Left ventricle myocardium superior (tissue), 1 donor: ENCODE measurements around the gene GABPB2. TPM values are rescaled to one million over a fixed set of nuclear protein-coding genes. Genes with fewer than 3 reads are reported as not detected.
"Not testable (repeated sequence)": the region's sequence is repeated elsewhere in the genome, so short reads cannot be mapped to it uniquely, and the experiment has no call there.

Experiments used
- ATAC-seq: fragments of 200-7000 bp; cut with Tn5 transposase; one replicate; pipeline ENCODE4 v1.9.1; 2020; ENCODE audit warnings: mild to moderate bottlenecking, moderate library complexity
- DNase-seq: peaks from one replicate; pipeline ENCODE4 v3.0.0-alpha.2; 2020
- intact Hi-C: fragments of 100-400 bp; cut with micrococcal nuclease; formaldehyde crosslinking; loops from one replicate; pipeline ENCODE4 v1.11.0; 2022
- total RNA-seq: library from RNA; stranded (reverse); fragmentation: NEBNext Ultra II Directional; extraction: Animal tissue kit (Norgen Biotek cat#: 25700); gene quantifications from one replicate; pipeline ENCODE4 v1.2.1, GENCODE V29; 2021
- donor health status: DM: no; HTN: yes; CAD: no; lungs with severe emphysema.

Gene GABPB2
- total RNA-seq, 1 donor from 2014 or later: 9.8 TPM

GRCh38 chr1:151058692-151059091 is 11.9 kb upstream of the GABPB2 start:
- ATAC-seq (peak; percentile 3), DNase-seq (no peak)
- intact Hi-C loops: no loop called here

GRCh38 chr1:151059109-151060006 is 11.2 kb upstream of the GABPB2 start, which contains the start of gene CDC42SE1:
TSS of gene CDC42SE1 (minus strand) at chr1:151059622. CDS start at chr1:151055730, 3,892 bp downstream.
- intact Hi-C loops: no loop called here
- peak; percentile 93 for DNase-seq
- ATAC-seq: peak; percentile 92

GRCh38 chr1:151060007-151060656 is 10.4 kb upstream of the GABPB2 start, which contains the start of gene MLLT11:
TSS of gene MLLT11 (plus strand) at chr1:151060397. CDS start at chr1:151067225, 6,828 bp downstream.
- intact Hi-C loops: no loop called here
- ATAC-seq (peak; percentile 64), DNase-seq (peak; percentile 50)

- intact Hi-C loops: no loop called here
- DNase-seq (no peak), ATAC-seq (no peak)
These were observed 9.7 kb upstream of the GABPB2 start for GRCh38 chr1:151060657-151061421.

- intact Hi-C loops: no loop called here
- no peak for DNase-seq
- ATAC-seq: no peak
These were observed 8.9 kb upstream of the GABPB2 start for GRCh38 chr1:151061704-151062103.

GRCh38 chr1:151062741-151063371 is 7.7 kb upstream of the GABPB2 start:
- intact Hi-C loops: no loop called here
- no peak for ATAC-seq
- DNase-seq: no peak

DNA sequence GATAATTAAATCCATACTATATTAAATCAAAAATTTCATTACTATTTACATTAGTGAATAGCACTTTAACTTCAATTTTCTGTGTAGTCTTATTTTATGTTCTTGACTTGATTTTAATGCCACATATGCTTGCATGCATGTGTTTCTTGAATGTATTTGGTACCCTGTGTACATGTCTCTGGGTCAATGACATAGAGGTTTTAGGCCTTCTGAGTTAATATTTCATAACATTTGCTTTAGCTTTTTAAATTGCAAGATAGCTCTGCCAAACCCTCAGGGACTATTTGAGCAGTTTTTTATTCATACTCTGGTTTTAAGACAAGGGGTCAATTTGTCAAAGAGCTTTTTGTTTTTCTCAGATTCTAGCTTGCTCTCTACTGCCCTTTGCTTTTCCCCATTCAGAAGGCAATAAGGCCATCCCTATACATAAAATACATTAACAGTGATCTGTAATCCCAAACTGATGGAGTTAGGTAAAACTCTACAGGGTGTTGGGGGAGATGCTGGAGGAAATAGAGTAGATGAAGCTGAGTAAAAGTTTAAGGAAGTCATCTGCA is 5.4 kb upstream of the GABPB2 start:
- DNase-seq (no peak), ATAC-seq (no peak)
- intact Hi-C loops: no loop called here

- DNase-seq (no peak), ATAC-seq (no peak)
- intact Hi-C loops: no loop called here
These were observed 3.4 kb upstream of the GABPB2 start for GRCh38 chr1:151067185-151067584.

- ATAC-seq: no peak
- intact Hi-C loops: no loop called here
These were observed 1.5 kb upstream of the GABPB2 start for GRCh38 chr1:151069103-151069486.

DNA sequence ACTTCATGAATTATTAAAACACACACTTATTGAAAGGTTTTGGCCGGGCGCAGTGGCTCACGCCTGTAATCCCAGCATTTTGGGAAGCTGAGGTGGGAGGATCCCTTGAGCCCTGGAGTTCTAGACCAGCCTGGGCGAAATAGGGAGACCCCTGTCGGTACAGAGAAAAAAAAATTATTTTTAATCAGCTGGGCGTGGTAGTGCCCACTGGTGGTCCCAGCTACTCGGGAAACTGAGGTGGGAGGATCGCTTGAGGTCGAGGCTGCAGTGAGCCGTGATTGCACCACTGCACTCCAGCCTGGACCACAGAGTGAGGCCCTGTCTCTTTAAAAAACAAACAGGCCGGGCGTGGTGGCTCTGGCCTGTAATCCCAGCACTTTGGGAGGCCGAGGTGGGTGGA is 1.7 kb downstream of the GABPB2 start:
- ATAC-seq (no peak), DNase-seq (no peak)
- intact Hi-C loops: no loop called here

More at GRCh38 chr1:151069103-151069486, 1.5 kb upstream of the GABPB2 start:
- no peak for DNase-seq

DNA sequence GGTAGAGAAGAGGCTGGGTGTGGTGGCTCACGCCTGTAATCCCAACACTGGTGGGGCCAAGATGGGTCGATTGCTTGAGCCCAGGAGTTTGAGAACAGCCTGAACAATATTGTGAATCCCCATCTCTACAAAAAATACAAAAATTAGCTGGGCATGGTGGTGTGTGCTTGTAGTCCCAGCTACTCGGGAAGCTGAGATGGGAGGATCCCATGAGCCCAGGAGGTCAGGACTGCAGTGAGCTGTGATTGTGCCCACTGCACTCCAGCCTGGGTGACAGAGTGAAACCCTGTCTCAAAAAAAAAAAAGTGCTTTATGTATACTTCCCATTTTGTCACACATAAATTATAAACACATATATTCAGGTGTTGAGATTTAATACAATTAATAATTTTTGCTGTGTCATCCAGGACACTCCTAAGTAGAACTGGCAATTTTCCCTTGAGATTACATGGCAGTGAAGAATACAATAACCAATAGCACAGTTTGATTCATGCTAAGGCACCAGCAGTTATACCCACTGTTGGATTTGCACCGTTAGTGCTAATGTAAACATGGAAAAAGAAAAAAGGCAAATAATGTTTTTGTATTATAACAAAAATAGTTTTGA is 15.5 kb downstream of the GABPB2 start:
- intact Hi-C loops: no loop called here
- DNase-seq (no peak), ATAC-seq (no peak)

DNA sequence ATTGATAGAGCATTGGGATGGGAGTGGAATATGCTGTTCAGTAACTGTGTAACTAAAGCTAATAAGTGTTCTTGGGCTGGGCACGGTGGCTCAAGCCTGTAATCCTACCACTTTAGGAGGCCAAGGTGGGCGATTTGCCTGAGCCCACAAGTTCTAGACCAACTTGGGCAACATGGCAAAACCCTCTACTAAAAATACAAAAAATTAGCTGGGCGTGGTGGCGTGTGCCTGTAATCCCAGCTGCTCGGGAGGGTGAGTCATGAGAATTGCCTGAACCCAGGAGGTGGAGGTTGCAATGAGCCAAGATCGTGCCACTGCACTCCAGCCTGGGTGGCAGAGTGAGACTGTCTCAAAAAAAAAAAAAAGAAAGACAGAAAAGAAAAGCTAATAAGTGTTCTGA is 26.9 kb downstream of the GABPB2 start:
- DNase-seq, ATAC-seq: not testable (repeated sequence)
- intact Hi-C loops: loop anchor here (5.0 kb wide), 1 partner anchor 60 kb away; the partner anchor contains the start of gene TNFAIP8L2

DNA sequence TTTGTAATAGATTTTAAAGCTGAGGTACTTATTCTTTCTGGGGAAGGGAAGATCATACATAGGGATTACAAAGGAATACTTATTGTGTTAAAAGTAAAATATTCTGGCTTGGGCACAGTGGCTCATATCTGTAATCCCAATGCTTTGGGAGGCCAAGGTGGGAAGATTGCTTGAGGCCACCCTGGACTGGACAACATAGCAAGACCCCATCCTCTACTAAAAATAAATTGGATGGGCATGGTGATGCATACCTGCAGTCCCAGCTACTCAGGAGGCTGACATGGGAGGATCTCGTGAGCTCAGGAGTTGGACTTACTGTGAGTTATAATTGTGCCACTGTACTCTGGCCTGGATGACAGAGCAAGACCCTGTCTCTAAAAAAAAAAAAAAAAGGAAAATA is 27.6 kb downstream of the GABPB2 start:
- DNase-seq (no peak), ATAC-seq (no peak)
- intact Hi-C loops: loop anchor here (5.0 kb wide), 1 partner anchor 59 kb away; the partner anchor contains the start of gene TNFAIP8L2

DNA sequence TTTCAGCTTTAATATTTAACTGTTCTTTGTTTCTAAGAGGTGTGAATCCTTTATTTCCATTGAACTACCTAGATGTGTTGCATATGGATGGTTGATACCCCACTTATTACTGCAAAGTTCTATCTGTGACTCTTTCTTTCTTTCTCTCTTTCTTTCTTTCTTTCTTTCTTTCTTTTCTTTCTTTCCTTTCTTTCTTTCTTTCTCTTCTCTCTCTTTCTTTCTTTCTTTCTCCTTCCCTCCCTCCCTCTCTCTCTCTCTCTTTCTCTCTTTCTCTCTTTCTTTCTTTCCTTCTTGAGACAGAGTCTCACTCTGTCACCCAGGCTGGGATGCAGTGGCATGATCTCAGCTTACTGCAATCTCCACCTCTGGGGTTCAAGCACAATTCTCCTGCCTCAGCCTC is 34.1 kb downstream of the GABPB2 start:
- intact Hi-C loops: no loop called here
- ATAC-seq (no peak), DNase-seq (no peak)

GRCh38 chr1:151106894-151107293 is 36.3 kb downstream of the GABPB2 start:
- DNase-seq (no peak), ATAC-seq (no peak)
- intact Hi-C loops: no loop called here

DNA sequence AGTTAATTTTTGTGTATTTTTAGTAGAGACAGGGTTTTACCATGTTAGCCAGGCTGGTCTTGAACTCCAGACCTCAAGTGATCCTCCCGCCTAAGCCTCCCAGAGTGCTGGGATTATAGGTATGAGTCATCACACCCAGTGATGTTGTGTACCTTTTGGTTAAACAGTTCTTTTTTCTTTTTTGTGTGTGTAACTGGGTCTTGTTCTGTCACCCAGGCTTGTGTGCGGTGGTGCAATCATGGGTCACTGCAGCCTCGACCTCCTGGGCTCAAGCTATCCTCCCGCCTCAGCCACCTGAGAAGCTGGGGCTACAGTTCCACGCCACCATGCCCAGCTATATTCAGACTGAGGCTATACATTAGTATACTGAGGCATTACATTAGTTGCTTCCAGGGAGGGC is 37.8 kb downstream of the GABPB2 start:
- intact Hi-C loops: no loop called here
- DNase-seq (no peak), ATAC-seq (no peak)

- no peak for ATAC-seq
- intact Hi-C loops: no loop called here
These were observed 43.3 kb downstream of the GABPB2 start for GRCh38 chr1:151113877-151114276.

GRCh38 chr1:151124763-151125403 is 54.3 kb downstream of the GABPB2 start:
- intact Hi-C loops: no loop called here
- no peak for DNase-seq
- no peak for ATAC-seq

More at GRCh38 chr1:151113877-151114276, 43.3 kb downstream of the GABPB2 start:
- DNase-seq: no peak
